ENCODE data around the gene NFATC2. TPM values are rescaled to one million over a fixed set of nuclear protein-coding genes. Genes with fewer than 3 reads are reported as not detected.

Gene NFATC2
- total RNA-seq, 2 donors from 2014 or later = 4.7 to 5.6 TPM

- ATAC-seq = no peak
- no peak for DNase-seq
- intact Hi-C loops (cut with DNase I, micrococcal nuclease) = no loop called here
Measured at GRCh38 chr20:51430198-51430950, 112.1 kb downstream of the NFATC2 start.

GRCh38 chr20:51429696-51430095 lies 112.8 kb downstream of the NFATC2 start:
- no peak for ATAC-seq
- no peak for DNase-seq
- intact Hi-C loops (cut with DNase I, micrococcal nuclease) = no loop called here

GRCh38 chr20:51429144-51429482 lies 113.4 kb downstream of the NFATC2 start:
- intact Hi-C loops (cut with DNase I, micrococcal nuclease) = no loop called here
- no peak for ATAC-seq
- DNase-seq = no peak

- intact Hi-C loops (cut with DNase I, micrococcal nuclease) = no loop called here
- DNase-seq = no peak
- no peak for ATAC-seq
Measured at GRCh38 chr20:51428401-51429143, 113.9 kb downstream of the NFATC2 start.

DNA sequence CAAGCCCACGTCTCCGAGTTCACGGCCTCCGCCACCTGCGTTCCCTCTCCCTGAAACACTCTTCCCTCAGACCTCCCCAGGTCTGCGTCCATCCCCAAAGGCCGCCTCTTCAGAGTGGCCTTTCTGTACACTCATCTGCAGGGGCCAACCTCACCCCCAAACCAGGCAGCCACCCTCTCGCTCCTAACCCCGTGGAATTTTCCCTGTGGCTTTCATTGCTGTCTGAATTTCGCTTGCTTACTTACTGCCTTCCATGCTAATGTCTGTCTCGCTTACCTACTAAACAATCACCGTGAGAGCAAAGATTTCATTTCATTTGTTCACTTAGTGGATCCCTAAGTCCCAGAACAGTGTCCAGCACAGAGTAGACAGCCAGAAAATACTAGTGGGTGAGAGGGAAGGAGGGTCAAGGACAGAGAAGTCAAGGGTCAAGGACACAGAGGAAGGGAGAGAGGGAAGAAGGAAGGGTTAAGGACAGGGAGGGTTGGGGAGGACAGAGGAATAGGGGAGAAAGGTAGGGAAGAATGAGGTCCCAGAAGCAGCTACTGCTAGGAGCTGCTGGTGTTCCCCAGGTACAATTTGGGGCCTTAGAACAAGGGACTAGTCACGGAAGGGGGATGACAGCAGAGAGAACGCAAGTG lies 114.7 kb downstream of the NFATC2 start:
- no peak for ATAC-seq
- intact Hi-C loops (cut with DNase I, micrococcal nuclease) = no loop called here
- no peak for DNase-seq

- intact Hi-C loops (cut with DNase I, micrococcal nuclease) = no loop called here
- no peak for ATAC-seq
- no peak for DNase-seq
Measured at GRCh38 chr20:51426718-51427650, 115.5 kb downstream of the NFATC2 start.

DNA sequence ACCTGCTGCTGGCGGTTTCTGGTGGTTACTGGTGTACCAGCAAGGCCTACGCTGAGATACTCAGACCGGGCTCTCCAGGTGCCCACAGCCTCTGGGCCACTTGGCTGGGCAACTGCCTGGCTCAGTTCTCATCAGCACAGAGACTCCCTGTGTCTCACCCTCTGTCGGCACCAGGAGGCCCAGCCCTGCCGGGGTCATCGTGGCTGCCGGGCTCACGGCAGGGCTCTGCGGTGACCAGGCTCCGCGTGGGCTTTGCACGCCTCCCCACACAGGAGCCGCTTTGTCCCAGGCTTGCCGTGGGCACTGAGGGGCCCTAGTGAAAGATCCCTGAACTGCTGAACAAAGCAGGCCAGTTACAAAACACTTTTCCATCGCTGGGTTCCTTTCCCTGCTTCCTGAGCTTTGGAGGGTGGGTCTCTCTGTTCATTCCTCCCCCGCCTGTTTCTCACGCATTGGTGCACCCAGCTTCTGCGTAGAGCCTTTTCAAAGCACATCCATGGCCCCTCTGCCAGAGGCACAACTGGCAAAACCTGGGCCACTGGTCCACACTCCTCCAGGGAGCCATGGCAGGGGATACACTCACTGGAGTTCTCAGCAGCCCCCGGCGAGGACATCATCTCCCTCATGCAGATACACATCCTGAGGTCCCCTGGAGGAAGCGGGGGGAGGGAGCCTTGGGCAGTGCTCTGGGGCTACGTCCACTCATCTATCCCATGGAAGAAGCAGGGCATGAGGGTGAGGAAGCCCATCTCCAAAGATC lies 117.0 kb downstream of the NFATC2 start:
- DNase-seq (peak in 1 of 2 donors; percentile 35), ATAC-seq (no peak)
- intact Hi-C loops (cut with DNase I, micrococcal nuclease) = no loop called here

GRCh38 chr20:51424270-51425117 lies 118.0 kb downstream of the NFATC2 start:
- ATAC-seq = no peak

DNA sequence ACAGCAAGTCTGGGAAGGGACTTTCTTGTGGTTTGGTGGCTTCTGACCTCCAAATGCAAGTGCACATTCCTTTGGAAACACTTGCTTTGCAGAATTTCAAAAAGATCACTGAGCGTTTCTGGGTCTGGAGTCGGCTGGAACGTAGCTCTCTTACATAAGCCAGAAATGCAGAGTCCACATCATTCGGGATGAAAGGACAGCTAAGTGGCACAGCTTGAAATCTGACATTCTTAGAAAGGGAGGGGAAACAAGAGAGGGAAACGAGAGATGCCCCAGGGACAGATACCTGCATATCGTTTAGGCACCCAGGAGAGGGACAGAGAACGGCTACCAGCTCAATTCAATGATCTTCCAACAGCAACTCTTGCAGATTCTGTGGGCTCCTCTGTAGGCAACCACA lies 118.7 kb downstream of the NFATC2 start:
- no peak for DNase-seq
- intact Hi-C loops (cut with DNase I, micrococcal nuclease) = no loop called here
- ATAC-seq = no peak

More at GRCh38 chr20:51424270-51425117, 118.0 kb downstream of the NFATC2 start:
- DNase-seq = no peak
- intact Hi-C loops (cut with DNase I, micrococcal nuclease) = no loop called here

DNA sequence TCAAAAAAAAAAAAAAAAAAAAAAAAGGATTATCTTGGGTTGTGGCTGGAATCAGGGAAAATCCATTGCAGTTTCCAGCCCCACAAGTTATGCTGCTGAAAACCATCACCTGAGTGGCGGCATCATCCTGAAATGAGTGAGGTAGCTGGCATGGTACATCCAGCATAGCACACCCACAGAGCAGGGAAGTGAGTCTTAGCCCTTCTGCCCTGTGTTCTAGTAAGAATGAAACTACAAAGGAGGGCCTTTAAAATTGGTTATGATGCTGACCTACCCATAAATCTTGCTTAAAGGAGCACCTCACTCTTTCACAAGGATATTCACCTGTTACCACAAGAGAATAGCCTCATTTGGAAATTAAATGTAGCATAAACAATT lies 119.2 kb downstream of the NFATC2 start:
- DNase-seq = no peak
- no peak for ATAC-seq
- intact Hi-C loops (cut with DNase I, micrococcal nuclease) = no loop called here

DNA sequence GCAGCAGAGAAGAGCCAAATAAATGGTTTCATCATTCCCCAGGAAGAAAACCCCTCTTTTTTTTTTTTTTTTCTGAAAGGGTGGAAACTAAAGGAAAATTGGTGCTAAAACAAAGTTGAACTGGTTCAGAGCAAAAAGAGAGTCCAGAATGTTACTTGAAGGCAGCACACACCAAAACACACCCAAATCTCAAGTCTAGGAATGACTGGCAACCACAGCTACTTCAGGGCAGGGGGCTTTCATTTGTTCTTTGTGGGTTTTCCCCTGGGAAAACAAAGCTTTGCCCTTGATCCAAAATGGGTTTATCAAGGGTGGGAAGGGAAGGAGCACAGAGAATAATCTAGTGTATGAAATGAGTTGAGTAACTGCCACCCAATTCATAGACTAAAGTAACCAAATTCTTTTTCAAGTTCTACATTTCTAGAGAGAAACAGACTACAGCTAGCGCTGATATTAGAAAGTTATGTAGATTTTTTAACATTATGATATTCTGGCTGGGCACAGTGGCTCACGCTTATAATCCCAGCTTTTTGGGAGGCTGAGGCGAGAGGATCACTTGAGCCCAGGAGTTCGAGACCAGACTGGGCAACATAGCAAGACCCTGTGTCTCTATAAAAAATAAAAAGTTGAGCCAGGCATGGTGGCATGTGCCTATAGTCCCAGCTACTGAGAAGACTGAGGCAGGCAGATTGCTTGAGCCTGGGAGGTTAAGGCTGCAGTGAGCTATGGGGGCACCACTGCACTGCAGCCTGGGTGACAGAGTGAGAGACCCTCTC lies 119.8 kb downstream of the NFATC2 start:
- ATAC-seq (no peak), DNase-seq (no peak)
- intact Hi-C loops (cut with DNase I, micrococcal nuclease) = no loop called here

GRCh38 chr20:51420805-51421204 lies 121.7 kb downstream of the NFATC2 start:
- no peak for DNase-seq
- ATAC-seq = no peak
- intact Hi-C loops (cut with DNase I, micrococcal nuclease) = no loop called here

DNA sequence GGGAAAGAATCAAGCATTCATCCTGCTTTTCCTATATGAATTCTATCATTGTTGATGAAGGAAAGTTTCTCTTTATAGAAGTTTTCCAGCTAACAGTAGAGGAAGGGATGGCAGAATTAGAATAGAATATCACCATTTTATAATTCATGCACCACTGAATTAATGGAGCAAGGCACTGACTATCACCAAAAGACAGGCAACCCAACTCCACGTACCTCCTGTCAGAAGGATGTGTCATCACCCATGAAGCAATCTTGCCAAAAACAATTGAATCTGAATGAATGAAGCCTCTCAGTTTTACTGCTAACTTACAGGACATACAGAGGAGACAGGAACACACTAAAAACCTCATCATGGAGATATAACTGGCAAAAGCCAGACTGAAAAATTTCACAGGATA lies 122.4 kb downstream of the NFATC2 start:
- intact Hi-C loops (cut with DNase I, micrococcal nuclease) = no loop called here

GRCh38 chr20:51419646-51420045 lies 122.9 kb downstream of the NFATC2 start:
- intact Hi-C loops (cut with DNase I, micrococcal nuclease) = no loop called here
- ATAC-seq (no peak), DNase-seq (no peak)

More for the DNA sequence above, 122.4 kb downstream of the NFATC2 start:
- no peak for ATAC-seq
- DNase-seq = no peak

- intact Hi-C loops (cut with DNase I, micrococcal nuclease) = no loop called here
- ATAC-seq = no peak
- no peak for DNase-seq
Measured at GRCh38 chr20:51419231-51419630, 123.3 kb downstream of the NFATC2 start.

DNA sequence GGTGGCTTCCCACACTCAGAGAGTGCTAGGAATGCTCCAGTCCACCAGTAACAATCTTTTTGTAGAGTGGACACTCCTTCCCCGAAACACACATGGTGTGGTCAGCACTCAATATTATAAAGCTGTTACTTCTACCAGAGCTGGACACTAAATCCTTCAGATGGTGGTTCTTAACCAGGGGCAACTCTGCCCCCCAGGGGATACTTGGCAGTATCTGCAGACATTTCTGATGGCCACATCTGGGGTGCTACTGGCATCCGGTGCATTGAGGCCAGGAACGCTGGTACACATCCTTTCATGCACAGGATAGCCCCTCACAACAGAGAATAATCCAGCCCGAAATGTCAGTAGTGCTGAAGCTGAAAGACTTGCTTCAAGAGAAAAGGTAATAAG lies 124.4 kb downstream of the NFATC2 start:
- intact Hi-C loops (cut with DNase I, micrococcal nuclease) = no loop called here
- DNase-seq = no peak
- no peak for ATAC-seq
